WI38 (cell line): ENCODE data around the gene ZNF581.

ENCODE experiments used
- H3K4me3 ChIP-seq: 2 replicates; pipeline ENCODE4 v1.5.1; 2011; ENCODE audit warnings: low read depth, mild to moderate bottlenecking, control low read depth, low read length
- TF ChIP-seq, protein P1 (sequence below): IDR thresholded peaks from 2 replicates; pipeline ENCODE4 v1.5.1; 2012; ENCODE audit warnings: low read depth, mild to moderate bottlenecking, control low read depth, low read length

ZNF581 gene

GRCh38 chr19:55674841-55675660 is 31.6 kb downstream of the ZNF581 start, which contains the start of gene EPN1:
Gene EPN1, plus strand, starts transcription at chr19:55675226. Its CDS starts 3,402 bp downstream, at chr19:55678628.
- TF ChIP-seq, protein P1, sequence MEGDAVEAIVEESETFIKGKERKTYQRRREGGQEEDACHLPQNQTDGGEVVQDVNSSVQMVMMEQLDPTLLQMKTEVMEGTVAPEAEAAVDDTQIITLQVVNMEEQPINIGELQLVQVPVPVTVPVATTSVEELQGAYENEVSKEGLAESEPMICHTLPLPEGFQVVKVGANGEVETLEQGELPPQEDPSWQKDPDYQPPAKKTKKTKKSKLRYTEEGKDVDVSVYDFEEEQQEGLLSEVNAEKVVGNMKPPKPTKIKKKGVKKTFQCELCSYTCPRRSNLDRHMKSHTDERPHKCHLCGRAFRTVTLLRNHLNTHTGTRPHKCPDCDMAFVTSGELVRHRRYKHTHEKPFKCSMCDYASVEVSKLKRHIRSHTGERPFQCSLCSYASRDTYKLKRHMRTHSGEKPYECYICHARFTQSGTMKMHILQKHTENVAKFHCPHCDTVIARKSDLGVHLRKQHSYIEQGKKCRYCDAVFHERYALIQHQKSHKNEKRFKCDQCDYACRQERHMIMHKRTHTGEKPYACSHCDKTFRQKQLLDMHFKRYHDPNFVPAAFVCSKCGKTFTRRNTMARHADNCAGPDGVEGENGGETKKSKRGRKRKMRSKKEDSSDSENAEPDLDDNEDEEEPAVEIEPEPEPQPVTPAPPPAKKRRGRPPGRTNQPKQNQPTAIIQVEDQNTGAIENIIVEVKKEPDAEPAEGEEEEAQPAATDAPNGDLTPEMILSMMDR, result no peak
- peak within 1 kb of the TSS; percentile 94 for H3K4me3 ChIP-seq

DNA sequence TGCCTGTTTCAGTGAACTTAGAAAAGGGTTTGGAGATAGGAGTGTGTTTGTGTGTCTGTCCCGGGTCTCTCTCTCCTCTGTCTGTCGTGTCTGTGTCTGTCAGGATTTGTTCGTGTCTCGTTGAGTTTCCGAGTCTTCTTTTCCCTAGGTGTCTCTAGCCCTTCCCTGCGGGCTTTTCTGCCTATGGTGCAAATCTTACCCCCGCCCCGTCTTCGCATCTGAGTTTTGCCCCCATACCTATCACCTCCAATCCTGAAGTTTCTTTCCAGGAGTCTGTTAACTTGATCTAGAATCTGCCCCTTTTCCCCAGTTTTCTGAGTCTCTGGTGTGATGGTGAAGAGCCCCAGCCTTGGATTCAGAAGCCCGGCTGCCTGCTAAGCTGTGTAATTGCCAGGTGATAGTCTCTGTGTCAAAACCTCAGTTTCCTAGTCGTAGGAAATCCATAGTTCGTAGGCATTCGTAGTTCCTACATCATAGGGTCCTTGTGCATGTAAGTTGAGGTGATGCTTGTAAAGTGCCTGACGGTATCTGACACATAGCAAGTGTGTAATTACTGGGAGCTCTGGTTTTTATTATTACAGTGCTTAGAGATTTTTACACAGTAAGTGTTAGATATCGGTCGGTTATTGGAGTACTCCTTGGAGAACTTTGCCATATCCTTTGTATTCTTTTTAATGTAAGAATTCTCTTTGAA is 32.4 kb downstream of the ZNF581 start:
- TF ChIP-seq, protein P1, result no peak

DNA sequence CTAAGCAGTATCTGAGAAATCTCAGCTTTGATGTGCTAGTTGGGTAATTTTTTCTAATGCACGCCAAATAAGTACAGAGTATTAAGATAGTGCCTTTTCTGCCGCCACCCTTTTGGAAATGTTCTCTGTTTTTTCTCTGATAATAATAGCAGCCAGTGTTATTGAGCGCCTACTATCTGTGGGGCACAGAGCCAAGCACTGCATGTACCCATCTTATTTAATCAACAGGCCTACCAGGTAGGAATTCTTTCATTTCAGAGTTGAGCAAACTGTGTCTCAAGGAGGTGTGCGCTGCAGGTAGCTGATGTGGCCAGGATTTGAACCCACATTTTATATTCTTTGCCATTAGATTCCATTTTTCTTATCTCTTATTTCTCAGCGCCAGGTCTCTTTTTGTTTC is 32.9 kb downstream of the ZNF581 start:
- TF ChIP-seq, protein P1, result no peak
- peak overlapping the region; percentile 94 for H3K4me3 ChIP-seq

More for the DNA sequence above, 32.4 kb downstream of the ZNF581 start:
- H3K4me3 ChIP-seq, result peak overlapping the region; percentile 94

- TF ChIP-seq, protein P1, result no peak
- H3K4me3 ChIP-seq, result no peak overlapping the region
These were observed 33.5 kb downstream of the ZNF581 start for GRCh38 chr19:55676889-55677505.

- TF ChIP-seq, protein P1, result no peak
- H3K4me3 ChIP-seq, result no peak overlapping the region
These were observed 34.2 kb downstream of the ZNF581 start for GRCh38 chr19:55677572-55678028.

DNA sequence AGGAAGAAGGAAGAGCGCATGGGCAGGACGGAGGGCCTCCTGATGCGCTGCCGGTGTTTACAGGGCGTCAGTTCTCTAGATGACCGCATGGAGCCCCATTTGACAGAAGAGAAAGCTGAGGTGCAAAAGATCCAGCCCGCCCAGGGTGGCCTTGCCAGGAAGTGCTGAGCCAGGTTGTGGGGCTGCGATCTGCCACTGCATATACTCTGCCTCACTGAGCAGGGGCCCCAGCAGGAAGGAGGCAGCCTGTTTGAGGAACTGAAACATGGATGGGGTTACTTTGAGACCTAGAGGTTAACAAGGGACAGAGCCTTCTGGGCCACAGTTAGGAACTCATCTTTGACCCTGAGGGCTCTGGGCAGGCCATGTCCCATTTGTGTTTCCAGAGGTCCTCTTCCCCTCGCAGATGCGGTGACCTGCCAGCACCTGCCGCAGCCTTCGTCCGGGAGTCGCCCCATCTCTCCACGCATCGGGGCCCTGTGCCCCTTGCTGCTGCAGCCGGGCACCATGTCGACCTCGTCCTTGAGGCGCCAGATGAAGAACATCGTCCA is 34.7 kb downstream of the ZNF581 start:
- H3K4me3 ChIP-seq, result no peak overlapping the region
- TF ChIP-seq, protein P1, result no peak
